ENCODE measurements around the gene ADIRF. TPM values are rescaled to one million over a fixed set of nuclear protein-coding genes. Genes with fewer than 3 reads are reported as not detected.
"Not testable (repeated sequence)": the region's sequence is repeated elsewhere in the genome, so short reads cannot be mapped to it uniquely, and the experiment has no call there.

ADIRF gene
- total RNA-seq, 1 donor from 2014 or later: not detected

DNA sequence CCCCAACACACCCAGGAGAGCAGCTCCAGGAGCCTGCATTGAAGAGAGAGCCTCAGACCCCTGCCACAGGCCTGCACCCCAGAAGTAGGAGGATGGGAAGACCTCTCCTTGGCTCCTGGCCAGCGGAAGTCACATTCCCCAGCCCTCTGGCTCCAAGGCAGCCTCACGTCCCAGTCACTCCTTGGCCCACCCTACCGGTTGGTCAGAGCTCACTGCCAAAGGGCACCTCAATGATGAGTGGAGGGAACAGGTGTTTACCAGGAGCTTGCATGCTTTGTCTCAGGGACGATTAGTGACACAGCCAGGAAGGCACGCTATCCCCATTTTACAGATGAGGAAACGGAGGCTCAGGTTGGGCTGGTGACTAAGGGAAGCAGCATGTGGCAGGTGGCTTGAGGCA is 50.8 kb downstream of the ADIRF start:
- not testable (repeated sequence) for H3K27ac Mint-ChIP-seq (ENCODE audit: unreplicated experiment); H3K36me3 Mint-ChIP-seq (ENCODE audit: low read depth); H3K27me3 Mint-ChIP-seq (ENCODE audit: low read depth); DNase-seq (ENCODE audit: low read depth, low spot score); H3K4me1 Mint-ChIP-seq; H3K9me3 Mint-ChIP-seq; H3K4me3 Mint-ChIP-seq

DNA sequence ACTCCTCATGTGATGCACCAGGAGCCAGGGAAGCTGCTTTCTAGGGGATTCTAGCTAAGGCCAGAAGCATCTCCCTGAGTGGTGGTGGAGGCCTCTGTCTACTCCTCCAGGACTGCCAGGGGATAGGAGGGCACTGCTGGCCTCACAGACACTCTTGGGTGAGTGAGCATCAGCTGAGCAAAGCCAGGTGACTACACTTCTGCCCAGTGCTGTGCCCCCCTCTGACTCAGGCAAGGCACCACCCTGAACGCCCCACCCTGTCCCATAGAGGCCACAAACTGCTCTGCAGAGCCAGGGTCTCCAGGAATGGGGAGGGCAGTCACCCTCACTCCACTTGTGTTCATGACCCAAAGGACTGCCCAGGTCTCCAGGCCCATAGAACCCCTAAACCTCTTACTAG is 51.2 kb downstream of the ADIRF start:
- not testable (repeated sequence) for H3K27ac Mint-ChIP-seq (ENCODE audit: unreplicated experiment); H3K27me3 Mint-ChIP-seq (ENCODE audit: low read depth); DNase-seq (ENCODE audit: low read depth, low spot score); H3K4me3 Mint-ChIP-seq; H3K9me3 Mint-ChIP-seq; H3K36me3 Mint-ChIP-seq (ENCODE audit: low read depth); H3K4me1 Mint-ChIP-seq

DNA sequence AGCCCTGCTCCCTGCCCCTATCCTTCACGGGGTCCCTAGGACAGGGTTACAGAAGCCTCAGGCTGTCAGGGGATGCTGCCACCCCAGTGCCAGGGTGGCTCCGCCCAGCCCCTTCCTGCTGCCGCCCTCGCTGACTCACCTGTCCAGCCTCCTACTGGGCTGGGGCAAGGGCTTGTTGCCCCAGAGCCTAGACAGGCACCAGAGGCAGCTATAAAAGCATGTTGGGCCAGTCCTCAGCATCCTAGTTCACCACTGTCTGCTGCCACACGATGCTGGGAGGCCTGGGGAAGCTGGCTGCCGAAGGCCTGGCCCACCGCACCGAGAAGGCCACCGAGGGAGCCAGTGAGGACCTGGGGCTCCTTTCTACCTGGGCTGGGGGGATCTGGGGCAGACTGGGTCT is 51.8 kb downstream of the ADIRF start, which contains the start of gene FAM25A:
Gene FAM25A, plus strand, starts transcription at position 239 of the 400 bp plus-strand sequence. Its CDS starts 31 bp downstream, at position 270.
- H3K27ac Mint-ChIP-seq (ENCODE audit: unreplicated experiment); DNase-seq (ENCODE audit: low read depth, low spot score); H3K27me3 Mint-ChIP-seq (ENCODE audit: low read depth); H3K4me1 Mint-ChIP-seq; H3K4me3 Mint-ChIP-seq; H3K36me3 Mint-ChIP-seq (ENCODE audit: low read depth); H3K9me3 Mint-ChIP-seq: not testable (repeated sequence)

Other genes with a start within 250 kb of the ADIRF start
- 77.9 and 78.6 TPM in 2 replicates for gene BMPR1A, start 211.9 kb upstream of the ADIRF start, total RNA-seq
- 0.27 and 0.40 TPM in 2 replicates for gene MMRN2, start 10.9 kb upstream of the ADIRF start, total RNA-seq
- gene SNCG, start 9.9 kb upstream of the ADIRF start, total RNA-seq: 7.8 and 8.2 TPM in 2 replicates
- not detected in 2 replicates for gene FAM25A, start 51.8 kb downstream of the ADIRF start, total RNA-seq
- 101 and 105 TPM in 2 replicates for gene GLUD1, start 126.4 kb downstream of the ADIRF start, total RNA-seq
- gene SHLD2, start 126.7 kb downstream of the ADIRF start, total RNA-seq: 26.9 and 28.3 TPM in 2 replicates